ENCODE measurements around the gene ABCG1.

ABCG1 gene

DNA sequence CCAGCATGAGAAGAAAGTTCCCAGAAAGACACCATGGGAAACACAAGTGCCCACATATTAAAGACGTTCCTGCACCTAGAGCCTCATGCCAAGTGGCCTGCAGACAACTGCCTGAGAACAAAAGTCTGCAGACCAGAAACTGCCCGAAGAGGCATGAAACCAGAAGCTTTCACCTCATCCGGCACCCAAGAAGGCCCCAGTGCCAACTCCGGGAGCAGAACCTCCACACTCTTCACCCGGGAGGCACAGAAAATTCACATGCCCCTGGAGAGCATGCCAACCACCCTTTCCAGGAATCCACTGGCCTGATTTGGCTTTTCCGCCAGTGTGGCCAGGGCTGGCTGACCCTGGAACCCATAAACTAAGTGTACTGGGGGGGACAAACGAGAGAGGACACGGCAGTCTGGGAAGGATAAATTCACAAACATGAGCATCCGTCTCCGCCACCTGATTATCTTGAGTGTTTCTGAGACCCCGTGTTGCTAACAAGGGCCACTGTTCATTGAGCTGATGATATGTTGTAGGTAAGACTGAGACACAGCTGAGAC, 125.1 kb downstream of the ABCG1 start:
- DNase-seq: no peak

DNA sequence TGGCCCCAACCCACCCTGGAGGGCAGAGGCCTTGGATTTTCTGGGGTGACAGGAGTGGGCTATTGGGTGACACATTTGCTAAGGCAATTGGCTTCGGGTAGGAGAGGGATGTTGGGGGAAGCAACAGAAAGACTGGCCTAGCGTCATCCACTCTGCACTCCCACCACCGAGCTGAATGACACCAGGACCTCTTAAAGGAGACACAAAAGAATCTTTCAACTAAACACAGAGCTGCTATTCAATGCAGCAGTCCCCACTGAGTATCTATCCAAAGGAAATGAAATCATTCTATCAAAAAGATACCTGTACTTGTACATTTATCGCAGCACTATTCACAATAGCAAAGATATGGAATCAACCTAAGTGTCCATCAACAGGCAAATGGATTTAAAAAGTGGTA, 125.7 kb downstream of the ABCG1 start:
- DNase-seq: peak in 1 of 51 donors; percentile 4

DNA sequence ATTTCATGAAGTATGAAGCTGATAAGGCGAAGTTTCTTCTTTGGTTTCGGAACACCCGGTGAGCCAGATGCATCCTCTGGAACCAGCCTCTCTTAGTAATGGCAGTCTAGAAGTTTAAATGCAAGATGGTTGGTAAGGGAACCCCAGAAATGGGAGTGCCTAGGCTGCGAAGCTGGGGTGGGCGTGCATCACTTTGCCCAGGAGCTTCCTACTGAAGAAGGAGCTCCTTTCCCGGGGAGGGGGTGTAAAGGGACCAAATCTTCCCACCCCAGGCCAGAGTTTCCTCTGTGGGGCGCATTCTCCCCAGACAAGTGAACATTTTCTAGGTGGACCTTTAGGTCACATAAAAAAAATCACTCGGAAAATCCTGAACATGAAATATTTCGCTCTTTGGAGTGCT, 127.5 kb downstream of the ABCG1 start:
- DNase-seq: no peak

All from hypothalamus (tissue), 51 donors.